OCI-LY7 (cell line): Measurements from ENCODE around the gene SLC25A10. TPM values are rescaled to one million over a fixed set of nuclear protein-coding genes. Genes with fewer than 3 reads are reported as not detected.

Source experiments
- BruUV-seq: library from RNA; stranded (reverse); fragments of 400-500 nt; replicated peaks from 2 replicates; lab custom pipeline; 2021; lab: Mats Ljungman, UMichigan
- CTCF ChIA-PET: fragments of 300-600 bp; sonication (Branson Sonifier 250); formaldehyde crosslinking; loops from one replicate; lab custom pipeline; 2022; ENCODE audit warnings: antibody characterized with exemption; ENCODE audit not compliant: unreplicated experiment; lab: Charles Lee
- POLR2A ChIA-PET: fragments of 300-600 bp; sonication (Branson Sonifier 250); formaldehyde crosslinking; loops from one replicate; lab custom pipeline; 2022; ENCODE audit warnings: antibody characterized with exemption; lab: Charles Lee
- DNase-seq: peaks from one replicate; pipeline ENCODE4 v3.0.0-alpha.2; 2015; ENCODE audit warnings: low spot score
- H2AFZ ChIP-seq: fragments of 200-600 bp; sonication (generic), shearing (Covaris generic); 2 replicates; pipeline ENCODE4 v1.6.1; 2014; ENCODE audit warnings: mild to moderate bottlenecking, antibody characterized with exemption, low read length, moderate library complexity
- H3K27ac ChIP-seq: fragments of 200-600 bp; sonication (generic); 2 replicates; pipeline ENCODE4 v1.5.1; 2014; ENCODE audit warnings: mixed run types, low read depth, mild to moderate bottlenecking, moderate library complexity, low read length, inconsistent platforms; ENCODE audit not compliant: poor library complexity, severe bottlenecking
- H3K36me3 ChIP-seq: fragments of 200-600 bp; sonication (generic); 2 replicates; pipeline ENCODE4 v1.6.1; 2014; ENCODE audit warnings: mild to moderate bottlenecking, antibody characterized with exemption, low read length, moderate library complexity, mixed read lengths; ENCODE audit not compliant: insufficient read depth
- H3K4me1 ChIP-seq: fragments of 200-600 bp; sonication (generic); 2 replicates; pipeline ENCODE4 v1.5.1; 2014; ENCODE audit warnings: mild to moderate bottlenecking, low read length; ENCODE audit not compliant: insufficient read depth, poor library complexity, severe bottlenecking
- H3K4me2 ChIP-seq: fragments of 200-600 bp; sonication (generic); 2 replicates; pipeline ENCODE4 v1.6.1; 2014; ENCODE audit warnings: mild to moderate bottlenecking, low read length
- H3K4me3 ChIP-seq: fragments of 200-600 bp; sonication (generic); 2 replicates; pipeline ENCODE4 v1.5.1; 2014; ENCODE audit warnings: mild to moderate bottlenecking, low read depth, low read length; ENCODE audit not compliant: poor library complexity, severe bottlenecking
- H3K79me2 ChIP-seq: fragments of 200-600 bp; sonication (generic); 2 replicates; pipeline ENCODE4 v1.6.1; 2016; ENCODE audit warnings: low read depth, mild to moderate bottlenecking, low read length, moderate library complexity, mixed read lengths; ENCODE audit not compliant: insufficient read depth
- H3K9me2 ChIP-seq: fragments of 200-600 bp; sonication (generic); 2 replicates; pipeline ENCODE4 v1.6.1; 2016; ENCODE audit warnings: mild to moderate bottlenecking, low read length, mixed read lengths; ENCODE audit not compliant: insufficient read depth
- H3K9me3 ChIP-seq: fragments of 200-600 bp; sonication (generic); 2 replicates; pipeline ENCODE4 v1.6.1; 2014; ENCODE audit warnings: mild to moderate bottlenecking, mixed run types, low read length, mixed read lengths
- H4K20me1 ChIP-seq: fragments of 200-600 bp; sonication (generic); 2 replicates; pipeline ENCODE4 v1.6.1; 2014; ENCODE audit warnings: mild to moderate bottlenecking, antibody characterized with exemption, low read length, moderate library complexity, mixed read lengths; ENCODE audit not compliant: insufficient read depth
- EZH2phosphoT487 ChIP-seq: fragments of 200-600 bp; sonication (generic); IDR thresholded peaks from 2 replicates; pipeline ENCODE4 v1.6.1; 2018; ENCODE audit warnings: low read depth, borderline replicate concordance, mild to moderate bottlenecking, mixed run types, antibody characterized with exemption, low read length, moderate library complexity, mixed read lengths
- intact Hi-C: fragments of 100-400 bp; cut with micrococcal nuclease; formaldehyde crosslinking; loops from one replicate; pipeline ENCODE4 v1.10.0; 2022; ENCODE audit not compliant: unreplicated experiment
- total RNA-seq, 2 experiments: library from RNA; depleted of rRNA in 1 of 2; stranded (reverse); fragments of >200 nt in 1 of 2; shearing (Covaris generic) in 1 of 2; gene quantifications; 2 replicates each; pipeline ENCODE4 v1.2.3, GENCODE V29; 2014 to 2022
- TF ChIP-seq, protein P1 (sequence below): fragments of 200-600 bp; sonication (generic); conservative IDR thresholded peaks from 2 replicates; pipeline ENCODE4 v1.5.1; 2014; ENCODE audit warnings: mild to moderate bottlenecking, antibody characterized with exemption, low read length, moderate library complexity, mixed read lengths

Gene SLC25A10
- total RNA-seq, 2 experiments from 2014 or later: 45.6 to 46.9 TPM

DNA sequence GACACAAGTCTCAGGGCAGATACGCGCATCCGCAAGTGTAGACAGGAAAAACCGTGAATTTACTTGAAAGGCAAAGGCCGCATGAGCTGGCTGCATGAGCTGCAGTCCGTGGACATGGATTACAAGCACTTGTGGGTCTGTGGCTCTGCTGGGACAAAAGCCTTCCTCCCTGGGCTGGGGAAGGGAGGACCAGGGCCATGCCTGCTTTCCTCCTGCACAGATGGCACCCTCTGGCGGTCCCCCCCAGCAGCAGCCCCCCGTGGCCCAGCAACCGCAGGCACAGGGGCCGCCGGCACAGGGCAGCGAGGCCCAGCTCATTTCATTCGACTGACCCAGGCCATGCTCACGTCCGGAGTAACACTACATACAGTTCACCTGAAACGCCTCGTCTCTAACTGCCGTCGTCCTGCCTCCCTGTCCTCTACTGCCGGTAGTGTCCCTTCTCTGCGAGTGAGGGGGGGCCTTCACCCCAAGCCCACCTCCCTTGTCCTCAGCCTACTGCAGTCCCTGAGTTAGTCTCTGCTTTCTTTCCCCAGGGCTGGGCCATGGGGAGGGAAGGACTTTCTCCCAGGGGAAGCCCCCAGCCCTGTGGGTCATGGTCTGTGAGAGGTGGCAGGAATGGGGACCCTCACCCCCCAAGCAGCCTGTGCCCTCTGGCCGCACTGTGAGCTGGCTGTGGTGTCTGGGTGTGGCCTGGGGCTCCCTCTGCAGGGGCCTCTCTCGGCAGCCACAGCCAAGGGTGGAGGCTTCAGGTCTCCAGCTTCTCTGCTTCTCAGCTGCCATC lies 10.6 kb upstream of the SLC25A10 start:
- no peak overlapping the region for H2AFZ ChIP-seq
- DNase-seq: peak; percentile 65
- TF ChIP-seq, protein P1, sequence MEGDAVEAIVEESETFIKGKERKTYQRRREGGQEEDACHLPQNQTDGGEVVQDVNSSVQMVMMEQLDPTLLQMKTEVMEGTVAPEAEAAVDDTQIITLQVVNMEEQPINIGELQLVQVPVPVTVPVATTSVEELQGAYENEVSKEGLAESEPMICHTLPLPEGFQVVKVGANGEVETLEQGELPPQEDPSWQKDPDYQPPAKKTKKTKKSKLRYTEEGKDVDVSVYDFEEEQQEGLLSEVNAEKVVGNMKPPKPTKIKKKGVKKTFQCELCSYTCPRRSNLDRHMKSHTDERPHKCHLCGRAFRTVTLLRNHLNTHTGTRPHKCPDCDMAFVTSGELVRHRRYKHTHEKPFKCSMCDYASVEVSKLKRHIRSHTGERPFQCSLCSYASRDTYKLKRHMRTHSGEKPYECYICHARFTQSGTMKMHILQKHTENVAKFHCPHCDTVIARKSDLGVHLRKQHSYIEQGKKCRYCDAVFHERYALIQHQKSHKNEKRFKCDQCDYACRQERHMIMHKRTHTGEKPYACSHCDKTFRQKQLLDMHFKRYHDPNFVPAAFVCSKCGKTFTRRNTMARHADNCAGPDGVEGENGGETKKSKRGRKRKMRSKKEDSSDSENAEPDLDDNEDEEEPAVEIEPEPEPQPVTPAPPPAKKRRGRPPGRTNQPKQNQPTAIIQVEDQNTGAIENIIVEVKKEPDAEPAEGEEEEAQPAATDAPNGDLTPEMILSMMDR: peak; percentile 58
- no peak for TF ChIP-seq EZH2phosphoT487
- H4K20me1 ChIP-seq: peaks cover 12% of the 10 kb centered on the region; the same call in 1 of the 2 replicates
- intact Hi-C loops: no loop called here
- H3K9me3 ChIP-seq: no peaks in the 10 kb centered on the region
- peak overlapping the region; percentile 92 for H3K4me3 ChIP-seq
- no peaks in the 10 kb centered on the region for H3K9me2 ChIP-seq
- peaks cover 70% of the 10 kb centered on the region for H3K79me2 ChIP-seq
- no TSS peak for BruUV-seq
- peak overlapping the region; percentile 92 for H3K4me2 ChIP-seq
- peaks cover 91% of the 10 kb centered on the region for H3K36me3 ChIP-seq
- H3K4me1 ChIP-seq: peaks cover 23% of the 10 kb centered on the region
- peak overlapping the region; percentile 80 for H3K27ac ChIP-seq
- POLR2A ChIA-PET: interaction anchor here (0.5 to 1.7 kb wide), 7 partner anchors 10 to 588 kb away, joined by 3 to 10 read pairs (median 4); partner anchors contain the start of genes ARL16, HGS and MCRIP1
- CTCF ChIA-PET: no interaction called here

DNA sequence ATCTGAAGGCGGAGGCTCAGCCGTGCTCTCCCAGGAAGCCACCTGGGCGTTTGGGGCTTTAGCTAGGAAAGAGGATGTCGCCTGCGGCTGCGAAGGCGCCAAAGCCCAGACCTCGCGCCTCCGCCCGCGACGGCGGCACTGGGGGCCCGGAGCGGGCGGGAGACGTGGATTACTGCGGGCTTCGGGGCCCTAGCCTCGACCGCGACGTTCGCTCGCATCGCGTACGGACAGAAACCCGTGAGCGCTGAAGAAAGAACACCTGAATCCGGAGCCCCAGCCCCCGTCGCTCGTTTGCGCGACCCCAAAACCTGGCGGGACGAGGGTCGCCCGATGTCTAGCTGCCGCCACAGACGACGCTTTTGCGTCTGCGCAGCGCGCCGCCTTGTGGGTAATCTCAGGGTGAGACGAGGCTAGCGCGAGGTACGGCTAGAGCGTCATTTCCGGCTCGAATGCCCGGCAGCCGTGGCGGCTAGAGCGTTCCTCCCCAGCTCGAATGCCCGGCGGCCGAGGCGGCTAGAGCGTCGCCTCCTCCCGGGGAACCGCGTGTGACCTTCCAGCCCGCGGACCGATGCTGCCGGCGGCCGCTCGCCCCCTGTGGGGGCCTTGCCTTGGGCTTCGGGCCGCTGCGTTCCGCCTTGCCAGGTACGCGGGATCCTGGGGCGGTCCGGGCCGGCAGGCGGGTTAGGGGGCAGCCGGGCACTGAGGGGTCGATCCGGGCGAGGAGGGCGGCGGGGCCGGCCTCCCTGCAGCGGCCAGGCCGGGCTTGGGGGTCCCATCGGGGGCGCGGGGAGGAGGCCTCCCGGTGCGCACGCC lies 8.9 kb upstream of the SLC25A10 start, which contains the start of gene MRPL12:
MRPL12 (plus strand) TSS at position 434 of the 813 bp plus-strand sequence; CDS start at position 569, 135 bp downstream.
- Histone ChIP-seq H4K20me1 (peaks cover 12% of the 10 kb centered on the region; the same call in 1 of the 2 replicates), H3K9me3 (no peaks in the 10 kb centered on the region), H3K27ac (peak within 1 kb of the TSS; percentile 80), H3K4me2 (peak within 1 kb of the TSS; percentile 92), H3K36me3 (peaks cover 91% of the 10 kb centered on the region), H3K4me3 (peak within 1 kb of the TSS; percentile 92), H3K9me2 (no peaks in the 10 kb centered on the region), H3K79me2 (peaks cover 68% of the 10 kb centered on the region), H2AFZ (peak within 1 kb of the TSS; percentile 3; the same call in 1 of the 2 replicates), H3K4me1 (peaks cover 23% of the 10 kb centered on the region)
- TF ChIP-seq EZH2phosphoT487: no peak
- TF ChIP-seq, protein P1: no peak
- intact Hi-C loops: loop anchor here (1.0 kb wide), 2 partner anchors 8 to 20 kb away; partner anchors contain the start of gene ARL16
- peak; percentile 99 for DNase-seq
- ChIA-PET CTCF (interaction anchor here (0.6 kb wide), 1 partner anchor 225 kb away, joined by 4 read pairs; the partner anchor contains the start of gene MAFG), POLR2A (interaction anchor here (0.6 to 1.9 kb wide), 7 partner anchors 8 to 190 kb away, joined by 3 to 12 read pairs (median 6); partner anchors contain the start of genes ARL16 and HGS)
- no TSS peak for BruUV-seq
